GM23248 (cell line): Measurements from ENCODE around the gene PTPRD. TPM values are rescaled to one million over a fixed set of nuclear protein-coding genes. Genes with fewer than 3 reads are reported as not detected.

Experiments used
- DNase-seq: peaks from one replicate; pipeline ENCODE4 v3.0.0-alpha.2; 2015
- H2AFZ ChIP-seq: fragments of 200-600 bp; sonication (generic); 2 replicates; pipeline ENCODE4 v1.6.1; 2016; ENCODE audit warnings: antibody characterized with exemption
- H3F3A ChIP-seq: fragments of 200-600 bp; sonication (generic); 2 replicates; pipeline ENCODE4 v1.6.1; 2016; ENCODE audit warnings: mild to moderate bottlenecking, antibody characterized with exemption, mixed run types; ENCODE audit not compliant: insufficient read depth
- H3K27ac ChIP-seq: fragments of 200-600 bp; sonication (generic); 2 replicates; pipeline ENCODE4 v1.5.1; 2016; ENCODE audit warnings: mild to moderate bottlenecking
- H3K27me3 ChIP-seq: fragments of 200-600 bp; sonication (generic); replicated peaks from 2 replicates; pipeline ENCODE4 v1.6.1; 2016; ENCODE audit warnings: mild to moderate bottlenecking; ENCODE audit not compliant: insufficient read depth
- H3K36me3 ChIP-seq: fragments of 200-600 bp; sonication (generic); 2 replicates; pipeline ENCODE4 v1.6.1; 2016; ENCODE audit warnings: low read depth, mild to moderate bottlenecking
- H3K4me1 ChIP-seq: fragments of 200-600 bp; sonication (generic); 2 replicates; pipeline ENCODE4 v1.6.1; 2016; ENCODE audit warnings: mild to moderate bottlenecking; ENCODE audit not compliant: insufficient read depth
- H3K4me2 ChIP-seq: fragments of 200-600 bp; sonication (generic); one replicate; pipeline ENCODE4 v1.6.1; 2016; ENCODE audit warnings: mild to moderate bottlenecking; ENCODE audit not compliant: unreplicated experiment
- H3K4me3 ChIP-seq: fragments of 200-600 bp; sonication (generic); 2 replicates; pipeline ENCODE4 v1.5.1; 2016; ENCODE audit warnings: mild to moderate bottlenecking
- H3K79me2 ChIP-seq: fragments of 200-600 bp; sonication (generic); 2 replicates; pipeline ENCODE4 v1.6.1; 2016; ENCODE audit warnings: mild to moderate bottlenecking; ENCODE audit not compliant: insufficient read depth
- H3K9ac ChIP-seq: fragments of 200-600 bp; sonication (generic); 2 replicates; pipeline ENCODE4 v1.6.1; 2016; ENCODE audit warnings: mild to moderate bottlenecking
- H3K9me2 ChIP-seq: fragments of 200-600 bp; sonication (generic); 2 replicates; pipeline ENCODE4 v1.6.1; 2016; ENCODE audit warnings: mixed run types, mild to moderate bottlenecking, moderate library complexity; ENCODE audit not compliant: insufficient read depth
- H3K9me3 ChIP-seq: fragments of 200-600 bp; sonication (generic); one replicate; pipeline ENCODE4 v1.6.1; 2017; ENCODE audit warnings: low read depth
- H4K20me1 ChIP-seq: fragments of 200-600 bp; sonication (generic); 2 replicates; pipeline ENCODE4 v1.6.0; 2016; ENCODE audit not compliant: insufficient read depth
- EZH2 ChIP-seq: fragments of 200-600 bp; sonication (generic); IDR thresholded peaks from 2 replicates; pipeline ENCODE4 v1.6.1; 2018; ENCODE audit warnings: antibody characterized with exemption, mild to moderate bottlenecking; ENCODE audit not compliant: insufficient read depth, poor library complexity, severe bottlenecking
- EZH2phosphoT487 ChIP-seq: fragments of 200-600 bp; sonication (generic); IDR thresholded peaks from 2 replicates; pipeline ENCODE4 v1.6.1; 2018; ENCODE audit warnings: antibody characterized with exemption, moderate library complexity, mild to moderate bottlenecking, low read depth; ENCODE audit not compliant: insufficient read depth
- WGBS, 2 experiments: methylation state at CpG; one replicate each; pipeline ENCODE4 v1.1.6; 2015 to 2017; ENCODE audit warnings: low lambda C conversion rate in 2 of 2, low coverage in 1 of 2; ENCODE audit errors: missing lambda C conversion rate in 2 of 2; 5-methylcytosine and 5-hydroxymethylcytosine counted together
- in situ Hi-C: fragments of 300-500 bp; cut with MboI; formaldehyde crosslinking; loops from 2 replicates; pipeline ENCODE4 v1.15.0; 2020
- polyA plus RNA-seq: library from polyadenylated mRNA; unstranded; fragments of >200 nt; fragmentation: Nextera tagmentation; extraction: Ambion mirVana; gene quantifications from 2 replicates; pipeline ENCODE4 v1.2.1, GENCODE V29; 2016
- total RNA-seq: library from RNA; depleted of rRNA; stranded (reverse); fragments of >200 nt; shearing (Covaris generic); gene quantifications from 2 replicates; pipeline ENCODE4 v1.2.3, GENCODE V29; 2014

Gene PTPRD
- total and polyA plus RNA-seq, 2 experiments from 2014 or later: 0.05 TPM; not detected in 1

DNA sequence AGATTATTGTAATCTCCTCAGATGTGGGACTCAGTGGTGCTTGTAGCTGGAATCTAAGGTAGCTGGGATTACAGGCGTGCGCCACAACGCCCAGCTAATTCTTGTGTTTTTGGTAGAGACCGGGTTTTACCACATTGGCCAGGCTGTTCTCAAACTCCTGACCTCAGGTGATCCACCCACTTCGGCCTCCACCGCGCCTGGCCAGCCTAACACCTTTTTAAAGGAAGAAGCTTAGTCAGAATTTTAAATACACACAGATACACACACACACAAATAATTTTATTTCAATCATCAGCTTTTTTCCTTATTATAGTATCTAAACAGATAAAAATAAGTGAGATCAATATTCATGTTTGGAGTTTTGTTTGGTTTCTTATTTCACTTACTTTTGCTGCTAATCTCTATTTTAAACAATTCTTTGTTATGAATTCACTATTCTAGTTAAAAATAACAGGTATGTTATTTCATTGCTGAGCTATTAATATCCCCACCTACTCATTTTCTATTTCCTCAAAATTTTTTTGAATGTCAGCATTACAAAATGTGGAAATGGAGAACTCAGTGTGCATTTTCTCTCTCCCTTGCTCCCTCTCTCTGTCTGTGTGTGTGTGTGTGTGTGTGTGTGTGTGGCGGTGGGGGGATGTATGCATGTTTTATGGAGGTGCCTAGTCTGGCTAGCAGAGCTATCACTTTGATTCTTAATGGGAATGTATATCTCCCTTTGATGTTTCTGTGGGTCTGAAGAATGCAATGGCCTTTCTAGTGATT, 1852.6 kb downstream of the PTPRD start:
- Histone ChIP-seq H3K9me2 (no peaks in the 10 kb centered on the region), H3K27ac (no peak overlapping the region), H3F3A (no peaks in the 10 kb centered on the region), H3K27me3 (no peaks in the 10 kb centered on the region), H3K9me3 (no peaks in the 10 kb centered on the region), H3K4me1 (no peaks in the 10 kb centered on the region), H3K79me2 (no peaks in the 10 kb centered on the region), H2AFZ (no peak overlapping the region), H4K20me1 (no peaks in the 10 kb centered on the region), H3K9ac (no peak overlapping the region), H3K4me2 (no peak overlapping the region), H3K4me3 (no peak overlapping the region), H3K36me3 (no peaks in the 10 kb centered on the region)
- DNase-seq: no peak
- WGBS, 2 experiments: 39 to 43% methylated on average over 8 of the region's 8 CpGs
- in situ Hi-C loops: no loop called here
- TF ChIP-seq EZH2phosphoT487 (no peak), EZH2 (no peak)

DNA sequence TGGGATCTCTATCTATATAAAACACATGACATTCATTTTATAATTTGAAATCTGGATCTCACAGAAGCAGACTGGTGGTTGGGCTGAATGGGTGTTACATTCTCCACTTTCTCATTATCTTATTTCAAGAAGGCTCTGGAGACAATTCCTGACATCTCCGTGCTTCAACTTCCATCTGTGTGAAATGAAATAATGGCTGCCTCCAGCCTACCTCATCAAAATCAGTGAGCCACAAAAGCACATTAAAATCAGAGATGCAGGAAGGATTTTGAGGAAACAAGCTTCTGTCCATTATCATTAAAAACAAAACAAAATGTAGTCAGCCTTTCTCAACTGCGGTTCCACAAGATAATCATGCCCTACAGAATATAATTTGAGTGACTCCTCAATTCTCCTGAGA, 1854.9 kb downstream of the PTPRD start:
- WGBS, 2 experiments: 18 to 19% methylated on average over 2 of the region's 2 CpGs
- Histone ChIP-seq H3F3A (no peaks in the 10 kb centered on the region), H3K79me2 (no peaks in the 10 kb centered on the region), H3K4me2 (no peak overlapping the region), H3K27me3 (no peaks in the 10 kb centered on the region), H3K36me3 (no peaks in the 10 kb centered on the region), H3K4me1 (no peaks in the 10 kb centered on the region), H3K9me2 (no peaks in the 10 kb centered on the region), H2AFZ (no peak overlapping the region), H3K9me3 (no peaks in the 10 kb centered on the region), H3K4me3 (no peak overlapping the region), H3K27ac (no peak overlapping the region), H4K20me1 (no peaks in the 10 kb centered on the region), H3K9ac (no peak overlapping the region)
- no peak for TF ChIP-seq EZH2phosphoT487
- no peak for TF ChIP-seq EZH2
- DNase-seq: no peak
- in situ Hi-C loops: no loop called here

DNA sequence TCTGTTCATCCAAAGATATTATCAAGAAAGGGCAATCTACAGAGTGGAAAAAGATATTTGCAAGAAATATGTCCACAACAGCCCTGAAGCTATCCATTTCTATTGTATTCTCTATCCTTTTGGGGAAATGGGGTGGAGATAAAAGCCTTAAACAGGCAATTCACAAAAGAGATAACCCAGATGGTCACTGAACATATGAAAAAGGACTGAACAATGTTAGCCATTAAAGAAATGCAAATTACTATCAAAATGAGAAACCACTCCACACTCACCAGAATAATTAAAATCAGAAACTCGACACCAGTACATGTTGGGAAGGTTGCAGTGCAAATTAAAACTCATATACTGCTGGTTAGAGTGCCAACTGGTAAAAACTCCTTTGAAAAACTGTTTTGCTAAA, 1858.1 kb downstream of the PTPRD start:
- in situ Hi-C loops: no loop called here
- WGBS, 2 experiments: 10 to 20% methylated on average over 1 of the region's 1 CpG
- no peak overlapping the region for H3K27ac ChIP-seq

DNA sequence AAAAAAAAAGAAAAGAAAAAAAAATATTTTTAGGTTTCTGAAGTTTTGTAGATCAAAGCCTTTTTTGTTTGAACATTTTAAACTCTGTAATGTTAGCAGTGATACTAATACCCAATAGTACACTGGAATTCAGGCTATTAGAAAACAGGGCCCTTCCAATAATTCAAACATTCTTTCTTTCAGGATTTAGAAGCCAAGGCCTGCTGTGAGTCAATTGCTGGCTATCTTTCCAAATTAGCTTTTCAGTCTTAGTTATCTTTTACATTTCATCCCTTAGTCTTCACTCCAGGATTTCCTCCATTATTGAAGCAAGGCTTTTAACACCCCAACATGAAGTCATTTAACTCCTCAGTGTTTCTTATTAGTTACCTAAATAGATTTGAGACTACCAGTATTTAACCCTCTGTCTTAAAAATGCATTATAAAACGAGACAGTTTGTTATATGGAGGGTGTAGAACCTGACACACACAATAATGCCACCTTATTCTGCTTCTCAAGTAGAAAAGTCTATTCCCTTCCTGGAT, 1861.3 kb downstream of the PTPRD start:
- Histone ChIP-seq H4K20me1 (no peaks in the 10 kb centered on the region), H3K9me3 (no peaks in the 10 kb centered on the region), H3F3A (no peaks in the 10 kb centered on the region), H3K4me3 (no peak overlapping the region), H3K4me2 (no peak overlapping the region), H3K27ac (no peak overlapping the region), H3K9ac (no peak overlapping the region), H3K79me2 (no peaks in the 10 kb centered on the region), H2AFZ (no peak overlapping the region), H3K4me1 (no peaks in the 10 kb centered on the region), H3K9me2 (no peaks in the 10 kb centered on the region), H3K36me3 (no peaks in the 10 kb centered on the region), H3K27me3 (no peaks in the 10 kb centered on the region)
- no peak for TF ChIP-seq EZH2
- no peak for TF ChIP-seq EZH2phosphoT487
- WGBS, 2 experiments: 0% methylated on average over 1 of the region's 1 CpG
- DNase-seq: no peak
- in situ Hi-C loops: no loop called here

More for the DNA sequence above, 1858.1 kb downstream of the PTPRD start:
- no peak for DNase-seq
- H3F3A ChIP-seq: no peaks in the 10 kb centered on the region
- no peaks in the 10 kb centered on the region for H3K4me1 ChIP-seq
- H3K4me3 ChIP-seq: no peak overlapping the region
- H3K9me3 ChIP-seq: no peaks in the 10 kb centered on the region
- no peaks in the 10 kb centered on the region for H4K20me1 ChIP-seq
- H3K79me2 ChIP-seq: no peaks in the 10 kb centered on the region
- H3K27me3 ChIP-seq: no peaks in the 10 kb centered on the region
- no peaks in the 10 kb centered on the region for H3K9me2 ChIP-seq
- H2AFZ ChIP-seq: no peak overlapping the region
- no peaks in the 10 kb centered on the region for H3K36me3 ChIP-seq
- no peak overlapping the region for H3K9ac ChIP-seq
- H3K4me2 ChIP-seq: no peak overlapping the region
- TF ChIP-seq EZH2 (no peak), EZH2phosphoT487 (no peak)
